Measurements from ENCODE around the gene SIPA1. TPM values are rescaled to one million over a fixed set of nuclear protein-coding genes. Genes with fewer than 3 reads are reported as not detected.
A peak's percentile ranks its signal among the peaks of the same experiment; 100 is the strongest.

The SIPA1 gene
- total and polyA plus RNA-seq, 12 donors = 11.8 to 85.9 (median 21.2) TPM

DNA sequence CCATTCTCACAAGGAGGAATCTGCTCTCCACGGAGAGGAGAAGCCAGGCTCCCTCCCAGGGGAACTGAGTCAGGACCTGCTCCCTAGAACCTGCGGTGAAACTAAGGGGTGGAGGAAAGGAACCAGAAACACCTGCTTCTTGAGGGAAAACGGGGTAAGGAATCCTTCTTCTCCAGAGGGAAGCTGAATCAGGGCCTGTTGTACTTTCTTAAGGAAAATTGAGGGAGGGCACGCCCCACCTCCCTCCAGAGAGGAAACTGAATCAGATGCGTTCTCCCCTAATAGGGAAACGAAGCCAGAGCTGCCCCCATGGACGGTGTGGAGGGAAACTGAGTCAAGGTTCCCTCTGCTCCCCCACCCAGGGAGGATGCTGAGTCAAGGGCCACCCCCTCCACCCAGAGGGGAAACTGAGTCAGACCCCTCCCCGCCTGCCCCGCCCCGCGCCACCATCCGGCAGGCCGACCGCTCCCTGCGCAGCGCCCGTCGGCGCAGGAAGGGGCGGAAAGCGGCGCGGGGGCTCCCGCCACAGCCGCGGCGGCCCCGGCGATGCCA lies 24.4 kb downstream of the SIPA1 start:
- Histone ChIP-seq H3K27ac (peak overlapping the region; percentile 96 to 100 (median 100)), H3K27me3 (no peaks in the 10 kb centered on the region), H3K9me3 (no peaks in the 10 kb centered on the region), H3K4me1 (peaks cover 7 to 42% (median 37%) of the 10 kb centered on the region in 9 donors), H3K4me3 (peak overlapping the region; percentile 74 to 100 (median 92)), H3K36me3 (peaks cover 3 to 46% (median 38%) of the 10 kb centered on the region in 9 donors)
- peak in 3 of 8 donors; percentile 5 to 26 (median 22) for ATAC-seq
- 0% methylated on average over 18 to 29 of the region's 29 CpGs for WGBS, 2 donors
- no peak for DNase-seq
- no peak for TF ChIP-seq CTCF (IDR thresholded peaks at IDR 0.05)
- intact Hi-C loops (cut with DNase I) = loop anchor here in 3 of 10 donors (2.0 to 5.0 kb wide), 3 partner anchors 24 to 50 kb away; partner anchors contain the start of genes KAT5 (in 1 of the 3) and SIPA1 (in 1 of the 3)

DNA sequence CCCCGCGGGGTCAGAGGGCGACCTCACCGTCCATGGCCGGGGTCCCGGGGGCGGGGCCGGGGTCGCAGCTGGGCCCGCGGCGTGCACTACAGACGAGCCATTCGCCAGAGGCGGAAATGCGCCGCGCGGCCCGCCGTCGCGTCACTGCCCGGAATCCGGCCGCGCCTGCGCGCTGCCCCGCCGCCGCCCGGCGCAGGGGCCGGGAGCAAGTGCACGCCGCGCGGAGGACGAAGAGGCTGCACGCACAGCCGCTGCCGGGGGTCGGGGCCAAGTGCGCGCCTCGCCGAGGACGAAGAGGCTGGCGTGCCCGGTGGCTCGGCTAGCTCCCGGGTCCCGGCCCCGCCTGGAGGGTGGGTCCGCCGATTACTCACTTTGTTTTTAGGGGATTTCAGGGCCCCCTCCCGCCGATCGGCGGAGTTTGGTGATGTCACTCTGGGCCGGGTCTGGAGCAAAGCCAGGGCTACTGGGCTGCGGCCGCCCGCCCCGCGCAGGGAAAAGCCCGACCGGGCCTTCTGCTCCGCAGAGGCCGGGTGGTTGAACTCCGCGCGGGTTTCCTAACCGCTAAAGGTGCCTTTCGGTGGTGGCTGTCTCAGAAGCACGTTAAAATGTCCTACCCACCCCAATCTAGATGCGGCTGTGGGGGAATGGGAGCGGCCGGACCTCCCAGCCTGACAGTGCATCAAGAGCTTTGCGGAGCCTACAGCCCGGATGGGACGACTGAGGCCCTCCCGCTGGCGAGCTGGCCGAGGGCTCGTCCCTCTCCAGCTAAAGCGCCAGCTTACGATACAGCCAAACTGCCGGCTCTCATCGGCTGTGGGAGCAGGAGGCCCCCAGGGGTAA lies 25.1 kb downstream of the SIPA1 start, which contains the start of gene RELA:
Gene RELA (minus strand): TSS at position 118 of the 840 bp plus-strand sequence. CDS start 84 bp downstream, at position 34.
- intact Hi-C loops (cut with DNase I) = loop anchor here in 3 of 10 donors (2.0 to 5.0 kb wide), 3 partner anchors 24 to 49 kb away; partner anchors contain the start of genes KAT5 (in 1 of the 3) and SIPA1 (in 1 of the 3)
- H3K27ac ChIP-seq = peak within 1 kb of the TSS; percentile 96 to 100 (median 100)
- H3K36me3 ChIP-seq = peaks cover 3 to 39% (median 31%) of the 10 kb centered on the region in 9 donors
- no peak for TF ChIP-seq CTCF (IDR thresholded peaks at IDR 0.05)
- 0% methylated on average over 84 to 91 of the region's 91 CpGs for WGBS, 2 donors
- DNase-seq = peak; percentile 92 to 97
- H3K27me3 ChIP-seq = no peaks in the 10 kb centered on the region
- H3K4me1 ChIP-seq = peaks cover 7 to 42% (median 37%) of the 10 kb centered on the region in 9 donors
- H3K4me3 ChIP-seq = peak within 1 kb of the TSS; percentile 74 to 100 (median 92)
- peak; percentile 88 to 94 (median 90) for ATAC-seq
- no peaks in the 10 kb centered on the region for H3K9me3 ChIP-seq

DNA sequence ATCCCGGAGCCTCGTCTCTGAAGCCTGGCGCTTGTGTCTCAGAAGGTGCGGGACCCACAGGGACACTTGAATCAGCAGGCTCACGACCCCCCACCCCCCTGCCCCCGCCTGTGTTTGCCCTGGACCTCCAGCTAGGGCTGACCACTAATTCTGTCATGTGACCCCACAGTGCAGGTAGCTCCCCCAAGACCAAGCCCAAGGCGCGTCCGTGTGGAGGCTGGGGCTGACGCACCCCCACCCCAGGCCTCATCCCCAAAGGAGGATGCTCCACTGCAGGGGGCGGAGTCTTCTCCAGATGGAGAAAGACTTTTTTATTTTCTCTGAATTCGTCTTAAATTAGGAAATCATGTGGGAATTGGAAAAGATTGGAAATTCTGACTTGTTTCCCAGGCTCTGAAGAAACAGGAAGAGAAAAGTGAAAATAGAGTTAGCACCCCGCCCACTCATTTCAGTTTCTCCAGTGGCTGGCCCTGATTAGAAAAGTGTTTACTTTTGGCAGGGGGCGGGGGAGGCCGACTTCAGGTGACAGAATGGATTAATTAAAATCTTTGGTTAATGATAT lies 25.8 kb downstream of the SIPA1 start:
- Histone ChIP-seq H3K27ac (peak overlapping the region; percentile 96 to 100 (median 100)), H3K9me3 (no peaks in the 10 kb centered on the region), H3K27me3 (no peaks in the 10 kb centered on the region), H3K36me3 (peaks cover 0 to 32% (median 24%) of the 10 kb centered on the region in 9 donors), H3K4me1 (peaks cover 7 to 42% (median 37%) of the 10 kb centered on the region in 9 donors), H3K4me3 (peak overlapping the region; percentile 74 to 100 (median 92))
- DNase-seq (peak; percentile 69 to 84), ATAC-seq (peak; percentile 46 to 86 (median 71))
- 2 to 4% methylated on average over 15 of the region's 15 CpGs for WGBS, 2 donors
- intact Hi-C loops (cut with DNase I) = loop anchor here in 3 of 10 donors (2.0 to 5.0 kb wide), 3 partner anchors 25 to 49 kb away; partner anchors contain the start of genes KAT5 (in 1 of the 3) and SIPA1 (in 1 of the 3)
- TF ChIP-seq CTCF (IDR thresholded peaks at IDR 0.05) = peak in 1 of 9 donors; percentile 5
